Skeletal muscle satellite cell (primary cell): ENCODE results near the gene STBD1.

Source experiments
- H3K27me3 ChIP-seq: 2 replicates; pipeline ENCODE4 v1.7.0; 2013; ENCODE audit warnings: low read length; ENCODE audit not compliant: control insufficient read depth, insufficient read depth
- H3K36me3 ChIP-seq: 2 replicates; pipeline ENCODE4 v1.7.0; 2013; ENCODE audit warnings: mild to moderate bottlenecking, control low read depth, low read length; ENCODE audit not compliant: insufficient read depth
- H3K4me1 ChIP-seq: 2 replicates; pipeline ENCODE4 v1.7.0; 2013; ENCODE audit warnings: low read length; ENCODE audit not compliant: control insufficient read depth, insufficient read depth
- H3K4me2 ChIP-seq: 2 replicates; pipeline ENCODE4 v1.7.0; 2013; ENCODE audit warnings: mild to moderate bottlenecking, low read length
- H3K4me3 ChIP-seq: 2 replicates; pipeline ENCODE4 v1.7.0; 2013; ENCODE audit warnings: low read length
- H3K9ac ChIP-seq: 2 replicates; pipeline ENCODE4 v1.7.0; 2013; ENCODE audit warnings: mild to moderate bottlenecking, low read depth, low read length, moderate library complexity
- H3K9me3 ChIP-seq: replicated peaks from 2 replicates; pipeline ENCODE4 v1.7.0; 2013; ENCODE audit warnings: mild to moderate bottlenecking, control low read depth, low read length

STBD1 gene

DNA sequence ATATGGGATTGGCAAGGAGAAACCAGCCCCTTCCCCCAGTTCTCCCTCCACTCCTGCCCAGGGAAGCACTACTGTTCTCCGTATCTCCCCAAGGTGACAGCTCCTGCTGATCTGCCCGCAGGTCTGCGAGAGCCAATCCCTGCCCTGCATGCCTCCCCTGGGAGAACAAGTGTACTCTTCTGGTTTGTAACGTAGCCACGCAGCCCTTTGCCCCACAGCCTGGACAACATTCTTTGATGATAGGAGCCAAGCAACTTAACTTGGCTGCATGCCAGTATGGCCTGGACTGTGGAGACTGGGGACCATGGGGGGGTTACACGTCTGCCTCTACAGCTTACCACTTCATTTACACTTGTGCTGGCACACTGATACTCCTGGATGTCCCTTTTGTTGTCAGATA, 2.0 kb downstream of the STBD1 start:
- no peak overlapping the region for H3K9ac ChIP-seq
- peak overlapping the region; percentile 16 for H3K4me2 ChIP-seq
- peaks cover 17% of the 10 kb centered on the region for H3K36me3 ChIP-seq
- H3K9me3 ChIP-seq = no peaks in the 10 kb centered on the region
- H3K4me3 ChIP-seq = no peak overlapping the region
- H3K4me1 ChIP-seq = peaks cover 12% of the 10 kb centered on the region
- no peaks in the 10 kb centered on the region for H3K27me3 ChIP-seq

DNA sequence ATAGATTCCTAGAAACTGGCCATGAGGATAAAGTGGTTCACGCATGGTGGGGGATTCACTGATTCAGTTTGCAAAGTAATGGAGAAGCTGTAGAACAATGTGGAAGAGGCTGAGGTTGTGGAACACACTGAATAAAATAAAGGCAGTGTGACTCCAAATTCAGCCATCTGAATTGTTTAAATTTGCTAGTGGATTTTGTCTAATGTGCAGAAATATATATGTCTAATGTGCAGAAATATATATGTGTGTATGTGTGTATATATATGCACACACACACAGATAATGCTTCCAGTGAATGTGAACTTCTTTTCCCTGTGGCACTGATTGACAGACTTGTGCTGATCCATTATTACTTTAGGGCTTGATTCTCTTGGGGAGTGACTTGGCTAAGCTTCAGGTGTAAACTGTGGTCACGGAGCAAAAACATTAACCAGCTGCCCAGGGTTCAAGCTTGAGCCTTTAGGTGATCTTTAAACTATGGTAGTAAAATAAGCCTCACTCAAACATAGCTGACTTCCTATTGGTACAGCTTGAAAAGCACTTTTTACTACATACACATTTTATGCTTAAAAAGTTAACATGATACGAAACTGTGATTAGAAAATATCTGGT, 3.5 kb downstream of the STBD1 start:
- H3K4me3 ChIP-seq = no peak overlapping the region
- H3K4me1 ChIP-seq = peaks cover 11% of the 10 kb centered on the region
- no peak overlapping the region for H3K9ac ChIP-seq
- no peak overlapping the region for H3K4me2 ChIP-seq
- peaks cover 17% of the 10 kb centered on the region for H3K36me3 ChIP-seq
- no peaks in the 10 kb centered on the region for H3K27me3 ChIP-seq
- H3K9me3 ChIP-seq = no peaks in the 10 kb centered on the region

DNA sequence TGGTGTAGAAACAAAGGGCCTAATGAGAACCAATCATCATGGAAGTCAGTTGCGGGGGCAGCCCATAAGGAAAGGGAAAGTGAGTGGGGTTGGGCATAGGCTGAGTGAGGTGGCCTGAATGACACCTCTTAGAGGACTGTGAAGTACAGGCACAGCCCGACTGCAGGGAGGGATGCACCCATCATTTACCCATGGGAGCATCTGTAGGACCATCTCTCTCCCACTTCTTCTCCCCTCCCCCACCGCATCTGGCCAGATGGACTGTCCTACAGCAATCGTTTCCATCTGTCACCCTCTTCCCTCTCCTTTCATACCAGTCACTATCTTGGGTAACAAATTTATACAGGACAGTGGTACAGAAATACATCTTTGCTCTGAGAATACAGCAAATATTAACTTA, 4.2 kb downstream of the STBD1 start:
- H3K9ac ChIP-seq = no peak overlapping the region
- H3K4me1 ChIP-seq = peaks cover 5% of the 10 kb centered on the region
- H3K36me3 ChIP-seq = peaks cover 17% of the 10 kb centered on the region
- H3K4me3 ChIP-seq = no peak overlapping the region
- no peaks in the 10 kb centered on the region for H3K27me3 ChIP-seq
- no peaks in the 10 kb centered on the region for H3K9me3 ChIP-seq
- H3K4me2 ChIP-seq = no peak overlapping the region

DNA sequence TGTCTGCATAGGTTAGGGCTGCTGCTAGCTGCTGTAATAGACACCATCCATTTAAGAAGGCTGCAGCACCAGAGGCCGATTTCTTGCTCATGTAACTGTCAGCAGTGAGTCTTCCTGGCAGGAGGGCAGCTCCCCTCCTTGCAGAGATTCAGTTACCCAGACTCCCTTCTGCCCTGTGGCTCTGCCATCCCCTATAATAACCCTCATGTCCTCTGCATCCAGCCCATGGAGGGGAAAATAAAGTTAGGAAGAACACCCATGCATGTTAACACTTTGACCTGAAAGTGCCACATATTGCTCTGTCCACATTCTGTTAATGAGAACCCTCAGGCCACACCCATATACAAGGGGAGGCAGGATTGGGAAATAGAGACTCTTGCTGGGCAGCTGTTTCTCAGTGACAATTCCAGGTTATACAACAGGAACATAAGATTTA, 5.4 kb downstream of the STBD1 start:
- Histone ChIP-seq H3K9me3 (no peaks in the 10 kb centered on the region), H3K4me2 (no peak overlapping the region), H3K9ac (no peak overlapping the region), H3K27me3 (peaks cover 1% of the 10 kb centered on the region), H3K4me3 (no peak overlapping the region), H3K36me3 (peaks cover 17% of the 10 kb centered on the region), H3K4me1 (peaks cover 5% of the 10 kb centered on the region)

DNA sequence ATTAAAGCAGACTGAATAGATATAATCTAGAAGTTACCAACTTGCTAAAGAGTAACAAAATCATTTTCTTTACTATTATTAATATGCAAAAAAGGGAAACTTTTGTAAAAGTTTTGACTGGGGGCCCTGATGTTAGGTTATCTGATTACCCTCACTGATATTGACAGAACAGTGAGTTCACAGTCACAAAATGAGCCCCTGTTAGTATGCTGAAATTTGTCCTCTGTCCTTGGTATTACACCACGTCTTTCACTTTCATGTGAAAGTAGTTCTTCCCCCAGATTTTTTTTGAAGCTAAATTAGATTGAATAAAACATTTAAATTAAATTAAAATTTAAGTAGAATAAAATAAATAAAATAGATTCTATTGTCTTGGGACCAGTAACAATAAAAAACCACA, 5.9 kb downstream of the STBD1 start:
- peaks cover 3% of the 10 kb centered on the region for H3K4me1 ChIP-seq
- H3K4me3 ChIP-seq = no peak overlapping the region
- peaks cover 4% of the 10 kb centered on the region for H3K27me3 ChIP-seq
- peaks cover 17% of the 10 kb centered on the region for H3K36me3 ChIP-seq
- H3K9me3 ChIP-seq = no peaks in the 10 kb centered on the region
- H3K9ac ChIP-seq = no peak overlapping the region
- H3K4me2 ChIP-seq = no peak overlapping the region

DNA sequence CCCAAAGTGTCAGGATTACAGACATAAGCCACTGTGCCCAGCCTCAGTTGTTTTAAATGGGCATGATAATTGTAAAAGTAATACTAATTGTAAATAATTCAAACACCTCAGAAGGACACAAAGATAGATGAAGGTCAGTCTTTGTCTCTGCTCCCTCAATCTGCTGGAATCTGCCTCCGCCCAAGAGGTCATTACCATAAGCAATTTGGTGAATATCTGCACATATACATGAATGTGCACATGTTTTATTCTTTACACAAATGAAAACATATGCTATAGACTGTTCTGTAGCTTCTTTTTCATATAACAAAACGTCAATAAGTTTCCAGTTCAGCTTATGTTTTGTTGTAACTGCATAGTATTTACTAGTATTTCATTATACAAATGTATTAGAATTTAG, 7.0 kb downstream of the STBD1 start:
- Histone ChIP-seq H3K36me3 (peaks cover 17% of the 10 kb centered on the region), H3K9me3 (no peaks in the 10 kb centered on the region), H3K4me3 (no peak overlapping the region), H3K27me3 (peaks cover 4% of the 10 kb centered on the region), H3K9ac (no peak overlapping the region), H3K4me1 (no peaks in the 10 kb centered on the region), H3K4me2 (no peak overlapping the region)

DNA sequence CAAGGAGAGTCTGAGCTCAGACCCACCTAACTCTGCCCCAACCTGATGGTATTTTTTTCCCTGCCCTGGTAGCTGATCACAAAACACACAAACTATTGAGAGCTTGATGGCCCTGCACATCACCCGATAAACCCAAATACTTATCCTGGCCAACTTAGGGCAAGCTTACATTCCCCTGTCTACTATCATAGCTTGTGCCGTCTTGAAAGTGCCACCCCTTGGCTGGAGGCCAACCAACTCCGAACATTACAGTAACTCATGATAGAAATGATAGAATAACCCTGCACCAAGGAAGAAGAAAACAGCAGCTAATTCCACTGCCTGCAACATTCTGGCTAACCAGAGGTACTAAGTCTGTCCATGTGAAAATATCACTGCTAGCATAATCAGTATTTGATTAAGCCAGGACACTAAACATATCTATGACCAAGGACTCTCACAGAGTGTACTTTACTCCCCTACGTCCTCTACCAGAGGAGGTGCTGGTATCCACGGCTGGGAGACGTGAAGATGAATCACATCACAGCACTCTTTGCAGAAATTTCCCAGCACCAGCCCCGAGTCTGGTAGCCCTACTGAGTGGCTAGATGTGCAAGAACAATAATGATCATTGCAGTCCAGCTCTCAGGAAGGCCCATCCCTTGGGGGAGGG, 8.9 kb downstream of the STBD1 start:
- Histone ChIP-seq H3K4me2 (no peak overlapping the region), H3K9ac (no peak overlapping the region), H3K4me3 (no peak overlapping the region), H3K9me3 (peaks cover 2% of the 10 kb centered on the region), H3K27me3 (peaks cover 4% of the 10 kb centered on the region), H3K4me1 (no peaks in the 10 kb centered on the region), H3K36me3 (peaks cover 3% of the 10 kb centered on the region)

DNA sequence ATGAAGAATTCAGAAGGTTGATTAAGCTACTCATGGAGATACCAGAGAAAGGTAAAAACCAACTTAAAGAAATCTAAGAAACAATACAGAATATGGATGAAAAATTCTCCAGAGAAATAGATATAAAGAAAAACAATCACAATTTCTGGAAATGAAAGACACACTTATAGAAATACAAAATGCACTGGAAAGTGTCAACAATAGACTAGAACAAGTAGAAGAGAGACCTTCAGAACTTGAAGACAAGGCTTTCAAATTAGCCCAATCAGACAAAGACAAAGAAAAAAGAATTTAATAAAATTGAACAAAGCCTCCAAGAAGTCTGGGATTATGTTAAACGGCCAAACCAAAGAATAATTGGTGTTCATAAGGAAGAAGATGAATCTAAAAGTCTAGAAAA, 9.6 kb downstream of the STBD1 start:
- no peak overlapping the region for H3K4me3 ChIP-seq
- H3K9ac ChIP-seq = no peak overlapping the region
- no peak overlapping the region for H3K4me2 ChIP-seq
- H3K27me3 ChIP-seq = peaks cover 4% of the 10 kb centered on the region
- H3K4me1 ChIP-seq = no peaks in the 10 kb centered on the region
- no peaks in the 10 kb centered on the region for H3K36me3 ChIP-seq
- H3K9me3 ChIP-seq = peaks cover 2% of the 10 kb centered on the region

DNA sequence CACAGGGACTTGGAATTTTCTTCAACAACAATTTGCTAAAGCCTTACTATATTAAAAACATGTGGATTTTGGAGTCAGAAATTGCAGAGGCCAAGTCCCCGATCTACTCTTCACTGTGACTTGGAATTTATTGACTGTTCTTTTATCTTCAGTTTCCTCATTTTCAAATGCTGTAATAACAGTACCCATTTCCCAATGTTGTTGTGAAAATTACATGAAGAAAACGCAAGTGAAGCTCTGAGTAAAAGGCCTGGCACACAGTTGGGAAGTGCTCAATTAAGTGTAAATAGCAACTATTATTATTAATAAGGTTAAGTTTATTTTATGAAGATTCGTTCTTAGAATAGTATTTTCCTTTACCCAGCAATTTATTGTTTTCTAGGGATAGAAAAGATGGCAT, 15.7 kb downstream of the STBD1 start:
- Histone ChIP-seq H3K27me3 (peaks cover 13% of the 10 kb centered on the region), H3K4me2 (no peak overlapping the region), H3K9ac (no peak overlapping the region), H3K4me3 (no peak overlapping the region), H3K36me3 (no peaks in the 10 kb centered on the region), H3K4me1 (no peaks in the 10 kb centered on the region), H3K9me3 (peaks cover 8% of the 10 kb centered on the region)

DNA sequence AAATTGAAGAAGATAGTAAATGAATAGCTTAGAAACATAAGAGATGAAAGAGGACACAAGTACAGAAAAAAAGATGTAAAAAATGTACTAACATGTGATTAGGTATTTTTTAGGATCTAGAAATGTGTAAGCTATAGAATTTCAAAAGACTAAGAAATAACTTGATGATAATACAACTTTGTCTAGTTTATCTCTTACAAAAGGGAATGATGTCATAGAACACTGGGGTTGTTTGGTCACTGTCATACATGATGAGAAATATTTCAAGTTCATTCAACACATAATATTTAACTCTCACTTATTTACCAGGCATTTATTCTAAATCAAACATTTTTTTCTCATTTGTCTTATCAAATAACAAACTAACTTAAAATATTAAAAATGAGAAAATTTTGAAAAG, 18.5 kb downstream of the STBD1 start:
- Histone ChIP-seq H3K4me3 (no peak overlapping the region), H3K9ac (no peak overlapping the region), H3K4me1 (no peaks in the 10 kb centered on the region), H3K36me3 (no peaks in the 10 kb centered on the region), H3K9me3 (peaks cover 8% of the 10 kb centered on the region), H3K4me2 (no peak overlapping the region), H3K27me3 (peaks cover 17% of the 10 kb centered on the region)

DNA sequence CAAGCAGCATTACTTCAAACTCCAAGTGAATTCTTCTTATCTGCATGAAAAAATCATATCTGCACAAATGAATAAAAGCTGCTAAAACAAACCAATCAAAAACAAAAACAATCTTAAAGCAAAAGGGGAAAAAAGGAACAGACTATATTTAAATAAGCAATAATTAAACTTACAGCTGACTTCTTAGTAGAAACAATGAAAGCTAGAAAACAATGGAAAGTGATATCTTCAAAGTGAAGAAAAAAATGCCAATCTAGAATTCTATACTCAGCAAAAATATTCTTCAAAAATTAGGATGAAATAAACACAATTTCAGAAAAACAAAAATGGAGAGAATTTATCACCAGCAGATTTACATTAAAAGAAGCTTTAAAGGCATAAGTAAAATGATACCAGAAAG, 20.0 kb downstream of the STBD1 start:
- peaks cover 5% of the 10 kb centered on the region for H3K9me3 ChIP-seq
- no peaks in the 10 kb centered on the region for H3K4me1 ChIP-seq
- no peak overlapping the region for H3K9ac ChIP-seq
- H3K36me3 ChIP-seq = no peaks in the 10 kb centered on the region
- no peak overlapping the region for H3K4me3 ChIP-seq
- H3K4me2 ChIP-seq = no peak overlapping the region
- peaks cover 17% of the 10 kb centered on the region for H3K27me3 ChIP-seq

DNA sequence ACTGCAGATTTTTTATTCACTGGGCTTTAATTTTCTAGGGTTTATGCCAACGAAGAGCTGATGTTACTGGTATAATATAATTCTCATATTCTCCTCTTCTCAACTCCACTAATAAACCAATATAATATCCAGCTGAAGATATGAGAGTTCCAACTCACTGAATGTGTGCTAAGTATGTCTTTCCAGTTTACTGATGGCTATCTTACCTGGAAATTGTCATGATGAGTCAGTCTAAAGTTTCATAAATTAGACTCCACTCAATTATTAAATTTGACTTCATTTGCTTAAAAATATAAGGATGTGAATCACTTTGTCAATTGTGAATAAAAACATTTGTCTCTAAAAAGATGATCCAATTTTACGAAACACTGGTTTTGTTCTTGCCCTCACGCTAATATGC, 28.4 kb downstream of the STBD1 start:
- no peak overlapping the region for H3K9ac ChIP-seq
- H3K27me3 ChIP-seq = peaks cover 14% of the 10 kb centered on the region
- H3K4me1 ChIP-seq = no peaks in the 10 kb centered on the region
- H3K9me3 ChIP-seq = no peaks in the 10 kb centered on the region
- no peak overlapping the region for H3K4me3 ChIP-seq
- H3K4me2 ChIP-seq = no peak overlapping the region
- H3K36me3 ChIP-seq = no peaks in the 10 kb centered on the region
